ENCODE data around the gene RNF144B. TPM values are rescaled to one million over a fixed set of nuclear protein-coding genes. Genes with fewer than 3 reads are reported as not detected.

RNF144B gene
- total RNA-seq, 1 experiment from 2014 or later, result 8.2 TPM

DNA sequence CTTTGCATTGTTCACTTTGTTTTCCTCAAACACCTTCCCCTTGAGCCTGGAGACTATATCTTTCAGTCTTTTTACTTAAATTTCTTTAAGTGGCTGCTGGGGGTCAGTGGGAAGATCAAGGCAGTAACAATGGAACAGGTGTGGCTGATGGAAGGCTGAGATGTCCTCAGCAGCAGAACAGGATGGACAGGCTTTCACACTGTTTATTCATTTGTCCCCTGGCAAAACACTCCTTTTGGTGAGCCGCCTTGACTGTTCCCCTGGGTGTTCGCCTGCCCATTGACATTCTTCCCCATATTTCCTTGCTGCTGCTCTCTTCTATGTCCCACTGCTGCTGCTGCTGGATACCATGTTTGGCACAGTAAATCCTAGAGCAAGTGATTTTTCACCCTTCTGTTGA lies 38.1 kb downstream of the RNF144B start:
- ChIA-PET CTCF (no interaction called here), POLR2A (no interaction called here)
- TF ChIP-seq, protein P1, sequence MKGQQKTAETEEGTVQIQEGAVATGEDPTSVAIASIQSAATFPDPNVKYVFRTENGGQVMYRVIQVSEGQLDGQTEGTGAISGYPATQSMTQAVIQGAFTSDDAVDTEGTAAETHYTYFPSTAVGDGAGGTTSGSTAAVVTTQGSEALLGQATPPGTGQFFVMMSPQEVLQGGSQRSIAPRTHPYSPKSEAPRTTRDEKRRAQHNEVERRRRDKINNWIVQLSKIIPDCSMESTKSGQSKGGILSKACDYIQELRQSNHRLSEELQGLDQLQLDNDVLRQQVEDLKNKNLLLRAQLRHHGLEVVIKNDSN (CRISPR knock-in tag; IDR thresholded peaks at IDR 0.05), result no peak
- TF ChIP-seq, protein P2, sequence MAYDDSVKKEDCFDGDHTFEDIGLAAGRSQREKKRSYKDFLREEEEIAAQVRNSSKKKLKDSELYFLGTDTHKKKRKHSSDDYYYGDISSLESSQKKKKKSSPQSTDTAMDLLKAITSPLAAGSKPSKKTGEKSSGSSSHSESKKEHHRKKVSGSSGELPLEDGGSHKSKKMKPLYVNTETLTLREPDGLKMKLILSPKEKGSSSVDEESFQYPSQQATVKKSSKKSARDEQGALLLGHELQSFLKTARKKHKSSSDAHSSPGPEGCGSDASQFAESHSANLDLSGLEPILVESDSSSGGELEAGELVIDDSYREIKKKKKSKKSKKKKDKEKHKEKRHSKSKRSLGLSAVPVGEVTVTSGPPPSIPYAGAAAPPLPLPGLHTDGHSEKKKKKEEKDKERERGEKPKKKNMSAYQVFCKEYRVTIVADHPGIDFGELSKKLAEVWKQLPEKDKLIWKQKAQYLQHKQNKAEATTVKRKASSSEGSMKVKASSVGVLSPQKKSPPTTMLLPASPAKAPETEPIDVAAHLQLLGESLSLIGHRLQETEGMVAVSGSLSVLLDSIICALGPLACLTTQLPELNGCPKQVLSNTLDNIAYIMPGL (CRISPR knock-in tag; IDR thresholded peaks at IDR 0.05), result no peak
- TF ChIP-seq, protein P3, sequence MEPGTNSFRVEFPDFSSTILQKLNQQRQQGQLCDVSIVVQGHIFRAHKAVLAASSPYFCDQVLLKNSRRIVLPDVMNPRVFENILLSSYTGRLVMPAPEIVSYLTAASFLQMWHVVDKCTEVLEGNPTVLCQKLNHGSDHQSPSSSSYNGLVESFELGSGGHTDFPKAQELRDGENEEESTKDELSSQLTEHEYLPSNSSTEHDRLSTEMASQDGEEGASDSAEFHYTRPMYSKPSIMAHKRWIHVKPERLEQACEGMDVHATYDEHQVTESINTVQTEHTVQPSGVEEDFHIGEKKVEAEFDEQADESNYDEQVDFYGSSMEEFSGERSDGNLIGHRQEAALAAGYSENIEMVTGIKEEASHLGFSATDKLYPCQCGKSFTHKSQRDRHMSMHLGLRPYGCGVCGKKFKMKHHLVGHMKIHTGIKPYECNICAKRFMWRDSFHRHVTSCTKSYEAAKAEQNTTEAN (CRISPR knock-in tag; IDR thresholded peaks at IDR 0.05), result no peak
- TF ChIP-seq, protein P4, sequence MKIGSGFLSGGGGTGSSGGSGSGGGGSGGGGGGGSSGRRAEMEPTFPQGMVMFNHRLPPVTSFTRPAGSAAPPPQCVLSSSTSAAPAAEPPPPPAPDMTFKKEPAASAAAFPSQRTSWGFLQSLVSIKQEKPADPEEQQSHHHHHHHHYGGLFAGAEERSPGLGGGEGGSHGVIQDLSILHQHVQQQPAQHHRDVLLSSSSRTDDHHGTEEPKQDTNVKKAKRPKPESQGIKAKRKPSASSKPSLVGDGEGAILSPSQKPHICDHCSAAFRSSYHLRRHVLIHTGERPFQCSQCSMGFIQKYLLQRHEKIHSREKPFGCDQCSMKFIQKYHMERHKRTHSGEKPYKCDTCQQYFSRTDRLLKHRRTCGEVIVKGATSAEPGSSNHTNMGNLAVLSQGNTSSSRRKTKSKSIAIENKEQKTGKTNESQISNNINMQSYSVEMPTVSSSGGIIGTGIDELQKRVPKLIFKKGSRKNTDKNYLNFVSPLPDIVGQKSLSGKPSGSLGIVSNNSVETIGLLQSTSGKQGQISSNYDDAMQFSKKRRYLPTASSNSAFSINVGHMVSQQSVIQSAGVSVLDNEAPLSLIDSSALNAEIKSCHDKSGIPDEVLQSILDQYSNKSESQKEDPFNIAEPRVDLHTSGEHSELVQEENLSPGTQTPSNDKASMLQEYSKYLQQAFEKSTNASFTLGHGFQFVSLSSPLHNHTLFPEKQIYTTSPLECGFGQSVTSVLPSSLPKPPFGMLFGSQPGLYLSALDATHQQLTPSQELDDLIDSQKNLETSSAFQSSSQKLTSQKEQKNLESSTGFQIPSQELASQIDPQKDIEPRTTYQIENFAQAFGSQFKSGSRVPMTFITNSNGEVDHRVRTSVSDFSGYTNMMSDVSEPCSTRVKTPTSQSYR (CRISPR knock-in tag; IDR thresholded peaks at IDR 0.05), result no peak
- TF ChIP-seq ZNF317 (CRISPR knock-in tag; IDR thresholded peaks at IDR 0.05; ENCODE audit: borderline replicate concordance, low read depth) (no peak), CREB1 (CRISPR knock-in tag; IDR thresholded peaks at IDR 0.05) (no peak)
- Mint-ChIP-seq H3K27ac (no peak overlapping the region), H3K4me3 (no peak overlapping the region), H3K36me3 (no peaks in the 10 kb centered on the region), H3K27me3 (ENCODE audit: low read depth) (no peaks in the 10 kb centered on the region), H3K4me1 (peaks cover 23% of the 10 kb centered on the region), H3K9me3 (no peaks in the 10 kb centered on the region)
- DNase-seq (ENCODE audit: low spot score), result no peak
- no peak for ATAC-seq

DNA sequence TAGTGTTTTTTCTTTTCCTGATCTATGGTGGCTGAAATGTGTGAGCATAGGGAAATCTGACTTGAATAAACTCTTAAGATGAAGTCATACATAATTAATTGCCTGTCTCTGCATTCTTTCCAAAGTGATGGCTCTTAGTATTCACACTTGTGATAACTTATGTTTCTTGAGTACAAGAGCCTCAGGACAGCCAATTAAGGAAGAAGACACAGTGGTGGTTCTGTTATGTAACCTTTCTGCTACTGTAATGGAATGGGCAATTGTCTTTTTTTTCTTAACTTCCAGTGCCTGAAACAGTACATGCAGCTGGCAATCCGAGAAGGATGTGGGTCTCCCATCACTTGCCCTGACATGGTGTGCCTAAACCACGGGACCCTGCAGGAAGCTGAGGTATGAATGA lies 40.1 kb downstream of the RNF144B start:
- DNase-seq (ENCODE audit: low spot score), result no peak
- no peaks in the 10 kb centered on the region for H3K9me3 Mint-ChIP-seq
- POLR2A ChIA-PET, result no interaction called here
- H3K36me3 Mint-ChIP-seq, result no peaks in the 10 kb centered on the region
- peaks cover 23% of the 10 kb centered on the region for H3K4me1 Mint-ChIP-seq
- no peak overlapping the region for H3K27ac Mint-ChIP-seq
- CTCF ChIA-PET, result no interaction called here
- H3K4me3 Mint-ChIP-seq, result no peak overlapping the region
- no peaks in the 10 kb centered on the region for H3K27me3 Mint-ChIP-seq (ENCODE audit: low read depth)
- no peak for ATAC-seq
- no peak for TF ChIP-seq RELA (CRISPR knock-in tag; IDR thresholded peaks at IDR 0.05; ENCODE audit: borderline replicate concordance)
- TF ChIP-seq NFYB (CRISPR knock-in tag; conservative IDR thresholded peaks at IDR 0.05; ENCODE audit: low read depth), result no peak
- no peak for TF ChIP-seq ZNF121 (CRISPR knock-in tag; IDR thresholded peaks at IDR 0.05)
- TF ChIP-seq, protein P5, sequence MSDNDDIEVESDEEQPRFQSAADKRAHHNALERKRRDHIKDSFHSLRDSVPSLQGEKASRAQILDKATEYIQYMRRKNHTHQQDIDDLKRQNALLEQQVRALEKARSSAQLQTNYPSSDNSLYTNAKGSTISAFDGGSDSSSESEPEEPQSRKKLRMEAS (CRISPR knock-in tag; IDR thresholded peaks at IDR 0.05), result no peak
- no peak for TF ChIP-seq NR2C2 (CRISPR knock-in tag; IDR thresholded peaks at IDR 0.05)
- no peak for TF ChIP-seq SP1 (CRISPR knock-in tag; conservative IDR thresholded peaks at IDR 0.05)
- TF ChIP-seq, protein P6, sequence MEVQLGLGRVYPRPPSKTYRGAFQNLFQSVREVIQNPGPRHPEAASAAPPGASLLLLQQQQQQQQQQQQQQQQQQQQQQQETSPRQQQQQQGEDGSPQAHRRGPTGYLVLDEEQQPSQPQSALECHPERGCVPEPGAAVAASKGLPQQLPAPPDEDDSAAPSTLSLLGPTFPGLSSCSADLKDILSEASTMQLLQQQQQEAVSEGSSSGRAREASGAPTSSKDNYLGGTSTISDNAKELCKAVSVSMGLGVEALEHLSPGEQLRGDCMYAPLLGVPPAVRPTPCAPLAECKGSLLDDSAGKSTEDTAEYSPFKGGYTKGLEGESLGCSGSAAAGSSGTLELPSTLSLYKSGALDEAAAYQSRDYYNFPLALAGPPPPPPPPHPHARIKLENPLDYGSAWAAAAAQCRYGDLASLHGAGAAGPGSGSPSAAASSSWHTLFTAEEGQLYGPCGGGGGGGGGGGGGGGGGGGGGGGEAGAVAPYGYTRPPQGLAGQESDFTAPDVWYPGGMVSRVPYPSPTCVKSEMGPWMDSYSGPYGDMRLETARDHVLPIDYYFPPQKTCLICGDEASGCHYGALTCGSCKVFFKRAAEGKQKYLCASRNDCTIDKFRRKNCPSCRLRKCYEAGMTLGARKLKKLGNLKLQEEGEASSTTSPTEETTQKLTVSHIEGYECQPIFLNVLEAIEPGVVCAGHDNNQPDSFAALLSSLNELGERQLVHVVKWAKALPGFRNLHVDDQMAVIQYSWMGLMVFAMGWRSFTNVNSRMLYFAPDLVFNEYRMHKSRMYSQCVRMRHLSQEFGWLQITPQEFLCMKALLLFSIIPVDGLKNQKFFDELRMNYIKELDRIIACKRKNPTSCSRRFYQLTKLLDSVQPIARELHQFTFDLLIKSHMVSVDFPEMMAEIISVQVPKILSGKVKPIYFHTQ (CRISPR knock-in tag; IDR thresholded peaks at IDR 0.05), result no peak
- no peak for TF ChIP-seq SMAD4 (CRISPR knock-in tag; IDR thresholded peaks at IDR 0.05)
- no peak for TF ChIP-seq PRRX2 (CRISPR knock-in tag; IDR thresholded peaks at IDR 0.05)
- TF ChIP-seq, protein P4 (CRISPR knock-in tag; IDR thresholded peaks at IDR 0.05), result no peak
- TF ChIP-seq, protein P7, sequence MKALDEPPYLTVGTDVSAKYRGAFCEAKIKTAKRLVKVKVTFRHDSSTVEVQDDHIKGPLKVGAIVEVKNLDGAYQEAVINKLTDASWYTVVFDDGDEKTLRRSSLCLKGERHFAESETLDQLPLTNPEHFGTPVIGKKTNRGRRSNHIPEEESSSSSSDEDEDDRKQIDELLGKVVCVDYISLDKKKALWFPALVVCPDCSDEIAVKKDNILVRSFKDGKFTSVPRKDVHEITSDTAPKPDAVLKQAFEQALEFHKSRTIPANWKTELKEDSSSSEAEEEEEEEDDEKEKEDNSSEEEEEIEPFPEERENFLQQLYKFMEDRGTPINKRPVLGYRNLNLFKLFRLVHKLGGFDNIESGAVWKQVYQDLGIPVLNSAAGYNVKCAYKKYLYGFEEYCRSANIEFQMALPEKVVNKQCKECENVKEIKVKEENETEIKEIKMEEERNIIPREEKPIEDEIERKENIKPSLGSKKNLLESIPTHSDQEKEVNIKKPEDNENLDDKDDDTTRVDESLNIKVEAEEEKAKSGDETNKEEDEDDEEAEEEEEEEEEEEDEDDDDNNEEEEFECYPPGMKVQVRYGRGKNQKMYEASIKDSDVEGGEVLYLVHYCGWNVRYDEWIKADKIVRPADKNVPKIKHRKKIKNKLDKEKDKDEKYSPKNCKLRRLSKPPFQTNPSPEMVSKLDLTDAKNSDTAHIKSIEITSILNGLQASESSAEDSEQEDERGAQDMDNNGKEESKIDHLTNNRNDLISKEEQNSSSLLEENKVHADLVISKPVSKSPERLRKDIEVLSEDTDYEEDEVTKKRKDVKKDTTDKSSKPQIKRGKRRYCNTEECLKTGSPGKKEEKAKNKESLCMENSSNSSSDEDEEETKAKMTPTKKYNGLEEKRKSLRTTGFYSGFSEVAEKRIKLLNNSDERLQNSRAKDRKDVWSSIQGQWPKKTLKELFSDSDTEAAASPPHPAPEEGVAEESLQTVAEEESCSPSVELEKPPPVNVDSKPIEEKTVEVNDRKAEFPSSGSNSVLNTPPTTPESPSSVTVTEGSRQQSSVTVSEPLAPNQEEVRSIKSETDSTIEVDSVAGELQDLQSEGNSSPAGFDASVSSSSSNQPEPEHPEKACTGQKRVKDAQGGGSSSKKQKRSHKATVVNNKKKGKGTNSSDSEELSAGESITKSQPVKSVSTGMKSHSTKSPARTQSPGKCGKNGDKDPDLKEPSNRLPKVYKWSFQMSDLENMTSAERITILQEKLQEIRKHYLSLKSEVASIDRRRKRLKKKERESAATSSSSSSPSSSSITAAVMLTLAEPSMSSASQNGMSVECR (CRISPR knock-in tag; IDR thresholded peaks at IDR 0.05; ENCODE audit: borderline replicate concordance), result no peak
- no peak for TF ChIP-seq ZNF671 (CRISPR knock-in tag; IDR thresholded peaks at IDR 0.05)

All from WTC11 (cell line).